Measurements from ENCODE around the gene DOCK9. TPM values are rescaled to one million over a fixed set of nuclear protein-coding genes. Genes with fewer than 3 reads are reported as not detected.

DOCK9 gene
- total and polyA plus RNA-seq, 2 donors (not counting 3 experiments of a cell fraction or from before 2014, with no cell fraction given) = 147 to 323 TPM

- BruUV-seq (replicated peaks) = no TSS peak
- no peaks in the 10 kb centered on the region for H3K79me2 ChIP-seq (ENCODE audit: control insufficient read depth, insufficient read depth, low read length)
- H3K9me3 ChIP-seq (replicated peaks; ENCODE audit: control insufficient read depth, insufficient read depth, low read length) = no peaks in the 10 kb centered on the region
- no peaks in the 10 kb centered on the region for H4K20me1 ChIP-seq (replicated peaks; ENCODE audit: control insufficient read depth, extremely low read depth, insufficient read depth, low read length)
- no peak overlapping the region for H3K27ac ChIP-seq (ENCODE audit: insufficient read depth, low read depth, low read length)
- intact Hi-C loops (cut with micrococcal nuclease) = no loop called here
- FAIRE-seq (no peak), DNase-seq (ENCODE audit: low read depth, low spot score) (no peak)
- POLR2A ChIA-PET = no interaction called here
- TF ChIP-seq JUN (IDR thresholded peaks at IDR 0.05; ENCODE audit: borderline replicate concordance, insufficient read depth, insufficient read length, low read depth) = no peak
- dilution Hi-C loops (cut with MboI; ENCODE audit: extremely low pct_ligation_motif_present, low sequenced_read_pairs) = no loop called here
- no peaks in the 10 kb centered on the region for H3K4me1 ChIP-seq (ENCODE audit: control insufficient read depth, extremely low read depth, insufficient read depth, low read length)
- peaks cover 8 to 9% of the 10 kb centered on the region in 2 experiments for H3K27me3 ChIP-seq (ENCODE audit: control insufficient read depth in 2 of 2, insufficient read depth in 2 of 2, low read length in 2 of 2)
- no peaks in the 10 kb centered on the region for H3K9me1 ChIP-seq (replicated peaks; ENCODE audit: control insufficient read depth, extremely low read depth, insufficient read depth, low read length)
- no peak overlapping the region for H2AFZ ChIP-seq (ENCODE audit: low read depth, low read length)
- CTCF ChIA-PET = no interaction called here
- H3K9ac ChIP-seq (replicated peaks; ENCODE audit: extremely low read depth, insufficient read depth, low read length) = no peak overlapping the region
- H3K4me3 ChIP-seq (replicated peaks in 1 of 3; ENCODE audit: insufficient read depth in 1 of 3, low read depth in 1 of 3, low read length in 3 of 3) = no peak overlapping the region
- H3K4me2 ChIP-seq (ENCODE audit: insufficient read depth, low read length) = no peak overlapping the region
- no peaks in the 10 kb centered on the region for H3K36me3 ChIP-seq (ENCODE audit: control insufficient read depth in 2 of 2, extremely low read depth in 1 of 2, insufficient read depth in 2 of 2, low read length in 2 of 2)
These were observed 193.2 kb downstream of the DOCK9 start for GRCh38 chr13:98784666-98785065.

DNA sequence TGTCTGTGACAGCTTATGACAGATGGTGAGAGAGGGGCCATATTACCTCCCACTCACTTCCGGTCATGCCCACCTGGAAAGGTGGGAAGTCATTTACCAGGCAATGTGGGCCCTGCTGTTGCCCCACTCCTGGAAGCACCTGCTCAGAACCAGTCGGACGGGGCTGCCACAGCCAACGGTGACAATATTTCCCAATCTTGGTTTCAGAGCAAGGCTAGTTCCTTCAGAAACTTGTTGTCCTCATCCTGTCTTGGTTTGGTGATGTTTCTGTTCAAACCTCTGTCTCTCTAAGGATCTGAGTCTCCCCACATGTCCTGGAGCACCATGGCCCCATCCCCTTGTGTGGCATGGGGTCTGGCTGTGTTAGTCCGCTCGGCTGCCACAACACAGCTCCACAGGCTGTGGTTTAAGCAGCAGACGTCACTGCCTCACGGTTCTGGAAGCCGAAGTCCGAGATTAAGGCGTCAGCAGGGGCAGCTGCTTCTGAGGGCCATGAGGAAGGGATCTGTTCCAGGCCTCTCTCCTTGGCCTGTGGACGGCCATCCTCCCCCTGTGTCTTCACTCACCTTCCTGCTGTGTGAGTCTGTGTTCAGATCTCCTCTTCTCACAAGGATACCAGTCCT lies 193.9 kb downstream of the DOCK9 start:
- no TSS peak for BruUV-seq (replicated peaks)
- H2AFZ ChIP-seq (ENCODE audit: low read depth, low read length) = no peak overlapping the region
- dilution Hi-C loops (cut with MboI; ENCODE audit: extremely low pct_ligation_motif_present, low sequenced_read_pairs) (no loop called here), intact Hi-C loops (cut with micrococcal nuclease) (no loop called here)
- no peaks in the 10 kb centered on the region for H3K79me2 ChIP-seq (ENCODE audit: control insufficient read depth, insufficient read depth, low read length)
- CTCF ChIA-PET = no interaction called here
- H3K36me3 ChIP-seq (ENCODE audit: control insufficient read depth in 2 of 2, extremely low read depth in 1 of 2, insufficient read depth in 2 of 2, low read length in 2 of 2) = no peaks in the 10 kb centered on the region
- no peaks in the 10 kb centered on the region for H3K9me3 ChIP-seq (replicated peaks; ENCODE audit: control insufficient read depth, insufficient read depth, low read length)
- no peaks in the 10 kb centered on the region for H3K9me1 ChIP-seq (replicated peaks; ENCODE audit: control insufficient read depth, extremely low read depth, insufficient read depth, low read length)
- FAIRE-seq = no peak
- H3K4me3 ChIP-seq (replicated peaks in 1 of 3; ENCODE audit: insufficient read depth in 1 of 3, low read depth in 1 of 3, low read length in 3 of 3) = no peak overlapping the region
- POLR2A ChIA-PET = no interaction called here
- no peak overlapping the region for H3K27ac ChIP-seq (ENCODE audit: insufficient read depth, low read depth, low read length)
- H3K27me3 ChIP-seq (ENCODE audit: control insufficient read depth in 2 of 2, insufficient read depth in 2 of 2, low read length in 2 of 2) = peaks cover 8 to 9% of the 10 kb centered on the region in 2 experiments
- H3K4me1 ChIP-seq (ENCODE audit: control insufficient read depth, extremely low read depth, insufficient read depth, low read length) = no peaks in the 10 kb centered on the region
- H3K4me2 ChIP-seq (ENCODE audit: insufficient read depth, low read length) = no peak overlapping the region
- TF ChIP-seq MAX (IDR thresholded peaks at IDR 0.05; ENCODE audit: insufficient read depth, insufficient read length) (no peak), FOS (IDR thresholded peaks at IDR 0.05; ENCODE audit: borderline replicate concordance, insufficient read depth, low read length) (no peak), POLR2AphosphoS5 (IDR thresholded peaks at IDR 0.05; ENCODE audit: insufficient read depth, low read depth, low read length) (no peak), MYC (IDR thresholded peaks at IDR 0.05; ENCODE audit: low read depth, low read length) (no peak), EZH2 (IDR thresholded peaks at IDR 0.05; ENCODE audit: borderline replicate concordance, low read depth, low read length, severe bottlenecking) (no peak), POLR2A (IDR thresholded peaks at IDR 0.05; ENCODE audit: low read depth, low read length) (no peak), GATA2 (IDR thresholded peaks at IDR 0.05; ENCODE audit: insufficient read depth, insufficient read length, low read depth, low read length) (no peak), JUN (IDR thresholded peaks at IDR 0.05; ENCODE audit: borderline replicate concordance, insufficient read depth, insufficient read length, low read depth) (no peak)
- TF ChIP-seq, protein P1, sequence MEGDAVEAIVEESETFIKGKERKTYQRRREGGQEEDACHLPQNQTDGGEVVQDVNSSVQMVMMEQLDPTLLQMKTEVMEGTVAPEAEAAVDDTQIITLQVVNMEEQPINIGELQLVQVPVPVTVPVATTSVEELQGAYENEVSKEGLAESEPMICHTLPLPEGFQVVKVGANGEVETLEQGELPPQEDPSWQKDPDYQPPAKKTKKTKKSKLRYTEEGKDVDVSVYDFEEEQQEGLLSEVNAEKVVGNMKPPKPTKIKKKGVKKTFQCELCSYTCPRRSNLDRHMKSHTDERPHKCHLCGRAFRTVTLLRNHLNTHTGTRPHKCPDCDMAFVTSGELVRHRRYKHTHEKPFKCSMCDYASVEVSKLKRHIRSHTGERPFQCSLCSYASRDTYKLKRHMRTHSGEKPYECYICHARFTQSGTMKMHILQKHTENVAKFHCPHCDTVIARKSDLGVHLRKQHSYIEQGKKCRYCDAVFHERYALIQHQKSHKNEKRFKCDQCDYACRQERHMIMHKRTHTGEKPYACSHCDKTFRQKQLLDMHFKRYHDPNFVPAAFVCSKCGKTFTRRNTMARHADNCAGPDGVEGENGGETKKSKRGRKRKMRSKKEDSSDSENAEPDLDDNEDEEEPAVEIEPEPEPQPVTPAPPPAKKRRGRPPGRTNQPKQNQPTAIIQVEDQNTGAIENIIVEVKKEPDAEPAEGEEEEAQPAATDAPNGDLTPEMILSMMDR (IDR thresholded peaks at IDR 0.05; ENCODE audit: extremely low read depth in 1 of 2, insufficient read depth in 1 of 2, low read depth in 1 of 2, low read length in 2 of 2) = no peak
- DNase-seq (ENCODE audit: low read depth, low spot score) = no peak
- no peak overlapping the region for H3K9ac ChIP-seq (replicated peaks; ENCODE audit: extremely low read depth, insufficient read depth, low read length)
- H4K20me1 ChIP-seq (replicated peaks; ENCODE audit: control insufficient read depth, extremely low read depth, insufficient read depth, low read length) = no peaks in the 10 kb centered on the region

Data from endothelial cell of umbilical vein (primary cell).